Upper lobe of left lung (tissue), 6 donors: Measurements from ENCODE around the gene PLIN5. TPM values are rescaled to one million over a fixed set of nuclear protein-coding genes. Genes with fewer than 3 reads are reported as not detected.

Experiments
- ATAC-seq, 2 donors: fragments of 200-7000 bp; cut with Tn5 transposase; one replicate each; pipeline ENCODE4 v1.9.1; 2022; ENCODE audit warnings: mild to moderate bottlenecking in 2 of 2, moderate library complexity in 2 of 2; ENCODE audit not compliant: low FRiP score in 2 of 2
- DNase-seq, 2 donors: peaks; one replicate each; pipeline ENCODE4 v3.0.0-alpha.2; 2019 to 2020
- H3K27ac ChIP-seq, 4 donors: fragments of 200-600 bp; sonication (generic); one replicate each; pipeline ENCODE4 v1.5.1; 2016 to 2019
- H3K27me3 ChIP-seq, 4 donors: fragments of 200-600 bp; sonication (generic); one replicate each; pipeline ENCODE4 v1.5.1; 2017 to 2019
- H3K36me3 ChIP-seq, 4 donors: fragments of 200-600 bp; sonication (generic); one replicate each; pipeline ENCODE4 v1.5.1; 2016 to 2019
- H3K4me1 ChIP-seq, 4 donors: fragments of 200-600 bp; sonication (generic); one replicate each; pipeline ENCODE4 v1.5.1; 2018 to 2019
- H3K4me3 ChIP-seq, 4 donors: fragments of 200-600 bp; sonication (generic); one replicate each; pipeline ENCODE4 v1.5.1; 2017 to 2019; ENCODE audit warnings: mild to moderate bottlenecking in 2 of 4, moderate library complexity in 1 of 4
- H3K9me3 ChIP-seq, 4 donors: fragments of 200-600 bp; sonication (generic); one replicate each; pipeline ENCODE4 v1.5.1; 2018 to 2019
- CTCF ChIP-seq, 6 experiments: fragments of 450-650 bp in 4 of 6; fragments of 200-600 bp in 2 of 6; sonication (generic) in 2 of 6; IDR thresholded peaks; one replicate each; pipeline ENCODE4 v1.5.1; 2016 to 2019; ENCODE audit warnings: antibody characterized with exemption in 6 of 6
- EP300 ChIP-seq, 4 donors: sonication (generic); formaldehyde crosslinking; IDR thresholded peaks; one replicate each; pipeline ENCODE4 v1.5.1; 2017; ENCODE audit warnings: antibody characterized with exemption in 4 of 4, control low read depth in 2 of 4
- POLR2A ChIP-seq, 4 donors: fragments of 450-650 bp; IDR thresholded peaks; one replicate each; pipeline ENCODE4 v1.5.1; 2016 to 2017; ENCODE audit warnings: antibody characterized with exemption in 4 of 4, mild to moderate bottlenecking in 2 of 4
- POLR2AphosphoS5 ChIP-seq, 2 donors: sonication (generic); formaldehyde crosslinking; IDR thresholded peaks; one replicate each; pipeline ENCODE4 v1.5.1; 2017; ENCODE audit warnings: antibody characterized with exemption in 2 of 2
- WGBS, 2 donors: methylation state at CpG; one replicate each; pipeline ENCODE4 v1.1.5; 2017 to 2018; 5-methylcytosine and 5-hydroxymethylcytosine counted together
- total RNA-seq, 6 donors: library from RNA; depleted of rRNA in 4 of 6; stranded (reverse); fragments of >200 nt in 4 of 6; gene quantifications; one replicate each; pipeline versions ENCODE4 v1.1.0 to v1.2.1, GENCODE V29; 2016 to 2021
- donor health status: DM: no; HTN: no; CAD: no; lungs with moderate emphysema.
- donor health status: DM: no; HTN: yes; CAD: no; lungs with severe emphysema.

The PLIN5 gene
- 10 to 100 TPM; 13.5 to 97.4 (median 23.0) TPM for total RNA-seq

GRCh38 chr19:4534836-4535658, at the start of gene PLIN5:
PLIN5 (minus strand) TSS chr19:4535224; CDS start chr19:4534074, 1,150 bp downstream.
- ATAC-seq (peak; percentile 67 to 83), DNase-seq (peak; percentile 86 to 96)
- TF ChIP-seq CTCF (IDR thresholded peaks at IDR 0.05) (no peak), EP300 (IDR thresholded peaks at IDR 0.05) (no peak), POLR2AphosphoS5 (IDR thresholded peaks at IDR 0.05) (peak in 1 of 2 donors; percentile 65), POLR2A (IDR thresholded peaks at IDR 0.05) (peak in 2 of 4 donors; percentile 28 to 68)
- Histone ChIP-seq H3K36me3 (no peaks in the 10 kb centered on the region), H3K4me1 (peaks cover 5 to 37% (median 20%) of the 10 kb centered on the region in 4 donors), H3K27me3 (no peaks in the 10 kb centered on the region), H3K9me3 (no peaks in the 10 kb centered on the region), H3K27ac (peak within 1 kb of the TSS in 3 of 4 donors; percentile 6 to 84 (median 70)), H3K4me3 (peak within 1 kb of the TSS in 3 of 4 donors; percentile 42 to 49 (median 47))
- 15 to 38% methylated on average over 6 to 45 of the region's 49 CpGs for WGBS, 2 donors

GRCh38 chr19:4583961-4584669, 49.1 kb upstream of the PLIN5 start:
- no peaks in the 10 kb centered on the region for H3K9me3 ChIP-seq
- peak overlapping the region in 2 of 4 donors; percentile 23 to 33 for H3K4me3 ChIP-seq
- 0 to 4% methylated on average over 11 to 32 of the region's 49 CpGs for WGBS, 2 donors
- TF ChIP-seq POLR2A (IDR thresholded peaks at IDR 0.05) (no peak), EP300 (IDR thresholded peaks at IDR 0.05) (no peak), CTCF (IDR thresholded peaks at IDR 0.05) (no peak), POLR2AphosphoS5 (IDR thresholded peaks at IDR 0.05) (no peak)
- peaks cover 0 to 52% (median 37%) of the 10 kb centered on the region in 4 donors for H3K27me3 ChIP-seq
- DNase-seq (peak in 1 of 2 donors; percentile 86), ATAC-seq (peak in 1 of 2 donors; percentile 21)
- peaks cover 15 to 30% (median 16%) of the 10 kb centered on the region in 4 donors for H3K4me1 ChIP-seq
- no peaks in the 10 kb centered on the region for H3K36me3 ChIP-seq
- no peak overlapping the region for H3K27ac ChIP-seq

GRCh38 chr19:4582980-4583842, 48.2 kb upstream of the PLIN5 start:
- no peak for ATAC-seq

More at GRCh38 chr19:4582980-4583842, 48.2 kb upstream of the PLIN5 start:
- no peak for TF ChIP-seq POLR2A (IDR thresholded peaks at IDR 0.05)
- no peak for TF ChIP-seq EP300 (IDR thresholded peaks at IDR 0.05)
- no peak for TF ChIP-seq CTCF (IDR thresholded peaks at IDR 0.05)
- TF ChIP-seq POLR2AphosphoS5 (IDR thresholded peaks at IDR 0.05) = no peak
- H3K36me3 ChIP-seq = no peaks in the 10 kb centered on the region
- no peaks in the 10 kb centered on the region for H3K9me3 ChIP-seq
- no peak overlapping the region for H3K27ac ChIP-seq
- 58 to 84% methylated on average over 5 to 16 of the region's 16 CpGs for WGBS, 2 donors
- H3K4me3 ChIP-seq = no peak overlapping the region
- peak in 1 of 2 donors; percentile 66 for DNase-seq
- peaks cover 0 to 55% (median 37%) of the 10 kb centered on the region in 4 donors for H3K27me3 ChIP-seq
- peaks cover 15 to 30% (median 16%) of the 10 kb centered on the region in 4 donors for H3K4me1 ChIP-seq
